ENCODE measurements around the gene ARID2.

Gene ARID2

GRCh38 chr12:45853550-45853949 lies 124.0 kb downstream of the ARID2 start:
- Histone ChIP-seq H3K27me3 (ENCODE audit: insufficient read depth, low read length) (no peaks in the 10 kb centered on the region), H3K4me2 (ENCODE audit: low read length) (no peak overlapping the region), H3K36me3 (ENCODE audit: insufficient read depth, low read length) (peaks cover 50% of the 10 kb centered on the region), H3K9me2 (ENCODE audit: low read depth, low read length) (no peaks in the 10 kb centered on the region), H2AFZ (ENCODE audit: low read length) (no peak overlapping the region), H3K9ac (ENCODE audit: low read length) (no peak overlapping the region), H3K9me3 (ENCODE audit: low read length) (no peaks in the 10 kb centered on the region), H3K4me1 (ENCODE audit: insufficient read depth, low read length, severe bottlenecking) (no peaks in the 10 kb centered on the region), H4K20me1 (ENCODE audit: insufficient read depth, low read length) (no peaks in the 10 kb centered on the region), H3K27ac (ENCODE audit: low read depth, low read length, poor library complexity, severe bottlenecking) (no peak overlapping the region), H3K79me2 (ENCODE audit: insufficient read depth, low read length) (no peaks in the 10 kb centered on the region), H3K4me3 (ENCODE audit: low read depth, low read length, poor library complexity, severe bottlenecking) (no peak overlapping the region), H3F3A (ENCODE audit: insufficient read depth, low read length) (no peaks in the 10 kb centered on the region)
- TF ChIP-seq EZH2 (IDR thresholded peaks at IDR 0.05; ENCODE audit: borderline replicate concordance, low read length) (no peak), CTCF (IDR thresholded peaks at IDR 0.05; ENCODE audit: low read length) (no peak)

- no peaks in the 10 kb centered on the region for H3K9me2 ChIP-seq (ENCODE audit: low read depth, low read length)
- no peaks in the 10 kb centered on the region for H3K27me3 ChIP-seq (ENCODE audit: insufficient read depth, low read length)
- no peak overlapping the region for H3K9ac ChIP-seq (ENCODE audit: low read length)
- no peak overlapping the region for H3K4me3 ChIP-seq (ENCODE audit: low read depth, low read length, poor library complexity, severe bottlenecking)
- H3K4me2 ChIP-seq (ENCODE audit: low read length) = no peak overlapping the region
- no peaks in the 10 kb centered on the region for H4K20me1 ChIP-seq (ENCODE audit: insufficient read depth, low read length)
- H3K27ac ChIP-seq (ENCODE audit: low read depth, low read length, poor library complexity, severe bottlenecking) = no peak overlapping the region
- no peaks in the 10 kb centered on the region for H3K4me1 ChIP-seq (ENCODE audit: insufficient read depth, low read length, severe bottlenecking)
- peaks cover 22% of the 10 kb centered on the region; the same call in 1 of the 2 replicates for H3K36me3 ChIP-seq (ENCODE audit: insufficient read depth, low read length)
- H2AFZ ChIP-seq (ENCODE audit: low read length) = no peak overlapping the region
- H3K9me3 ChIP-seq (ENCODE audit: low read length) = no peaks in the 10 kb centered on the region
- no peaks in the 10 kb centered on the region for H3F3A ChIP-seq (ENCODE audit: insufficient read depth, low read length)
- TF ChIP-seq EZH2 (IDR thresholded peaks at IDR 0.05; ENCODE audit: borderline replicate concordance, low read length) (no peak), CTCF (IDR thresholded peaks at IDR 0.05; ENCODE audit: low read length) (no peak)
- H3K79me2 ChIP-seq (ENCODE audit: insufficient read depth, low read length) = no peaks in the 10 kb centered on the region
Observed at GRCh38 chr12:45863332-45863731, 133.8 kb downstream of the ARID2 start.

GRCh38 chr12:45866299-45866698 lies 136.8 kb downstream of the ARID2 start:
- Histone ChIP-seq H4K20me1 (ENCODE audit: insufficient read depth, low read length) (no peaks in the 10 kb centered on the region), H3K36me3 (ENCODE audit: insufficient read depth, low read length) (peaks cover 22% of the 10 kb centered on the region; the same call in 1 of the 2 replicates), H3K9ac (ENCODE audit: low read length) (no peak overlapping the region), H3K27ac (ENCODE audit: low read depth, low read length, poor library complexity, severe bottlenecking) (no peak overlapping the region), H2AFZ (ENCODE audit: low read length) (no peak overlapping the region), H3K4me3 (ENCODE audit: low read depth, low read length, poor library complexity, severe bottlenecking) (no peak overlapping the region), H3K4me2 (ENCODE audit: low read length) (no peak overlapping the region), H3K79me2 (ENCODE audit: insufficient read depth, low read length) (no peaks in the 10 kb centered on the region), H3K9me2 (ENCODE audit: low read depth, low read length) (no peaks in the 10 kb centered on the region), H3K9me3 (ENCODE audit: low read length) (no peaks in the 10 kb centered on the region), H3K27me3 (ENCODE audit: insufficient read depth, low read length) (no peaks in the 10 kb centered on the region), H3K4me1 (ENCODE audit: insufficient read depth, low read length, severe bottlenecking) (no peaks in the 10 kb centered on the region), H3F3A (ENCODE audit: insufficient read depth, low read length) (no peaks in the 10 kb centered on the region)
- TF ChIP-seq CTCF (IDR thresholded peaks at IDR 0.05; ENCODE audit: low read length) (no peak), EZH2 (IDR thresholded peaks at IDR 0.05; ENCODE audit: borderline replicate concordance, low read length) (no peak)

All from OCI-LY1 (cell line).